Lower lobe of right lung (tissue), 2 donors: Measurements from ENCODE around the gene TGM4. TPM values are rescaled to one million over a fixed set of nuclear protein-coding genes. Genes with fewer than 3 reads are reported as not detected.

Source experiments
- ATAC-seq, 2 donors: fragments of 200-7000 bp; cut with Tn5 transposase; one replicate each; pipeline ENCODE4 v1.9.1; 2020 to 2022; ENCODE audit warnings: mild to moderate bottlenecking in 2 of 2, moderate library complexity in 2 of 2
- DNase-seq: peaks from one replicate; pipeline ENCODE4 v3.0.0-alpha.2; 2020
- H3K27ac ChIP-seq: fragments of 200-600 bp; one replicate; pipeline ENCODE4 v1.8.0; 2022
- H3K27me3 ChIP-seq: fragments of 200-600 bp; one replicate; pipeline ENCODE4 v1.8.0; 2022; ENCODE audit warnings: low read depth
- H3K36me3 ChIP-seq: fragments of 200-600 bp; one replicate; pipeline ENCODE4 v1.8.0; 2022; ENCODE audit warnings: mild to moderate bottlenecking
- H3K4me1 ChIP-seq: fragments of 200-600 bp; one replicate; pipeline ENCODE4 v1.8.0; 2022
- H3K4me3 ChIP-seq: fragments of 200-600 bp; one replicate; pipeline ENCODE4 v1.8.0; 2022; ENCODE audit warnings: mild to moderate bottlenecking
- H3K9me3 ChIP-seq: fragments of 200-600 bp; one replicate; pipeline ENCODE4 v1.8.0; 2022
- CTCF ChIP-seq: fragments of 200-600 bp; IDR thresholded peaks from one replicate; pipeline ENCODE4 v1.8.0; 2022; ENCODE audit warnings: antibody characterized with exemption, mild to moderate bottlenecking
- intact Hi-C: fragments of 100-400 bp; cut with DNase I; formaldehyde crosslinking; loops from one replicate; pipeline ENCODE4 v1.11.0; 2022
- long read RNA-seq: library from polyadenylated mRNA; unstranded; transcript quantifications from one replicate; pipeline ENCODE4 v2.0.0, GENCODE V29; 2021
- total RNA-seq: library from RNA; stranded (reverse); fragmentation: NEBNext Ultra II Directional; extraction: Animal tissue kit (Norgen Biotek cat#: 25700); gene quantifications from one replicate; pipeline ENCODE4 v1.2.1, GENCODE V29; 2021
- donor health status: DM: no; HTN: yes; CAD: no; lungs with severe emphysema.

TGM4 gene
- not detected for total RNA-seq
- long read RNA-seq = 0 reads

GRCh38 chr3:44874308-44874707, at the start of gene TGM4:
TSS of gene TGM4 (plus strand) at chr3:44874608. CDS start at chr3:44874679, 71 bp downstream.
- Histone ChIP-seq H3K27me3 (no peaks in the 10 kb centered on the region), H3K4me3 (no peak within 1 kb of the TSS), H3K9me3 (no peaks in the 10 kb centered on the region), H3K36me3 (no peaks in the 10 kb centered on the region), H3K4me1 (no peaks in the 10 kb centered on the region), H3K27ac (no peak within 1 kb of the TSS)
- ATAC-seq = no peak
- intact Hi-C loops = no loop called here
- no peak for TF ChIP-seq CTCF
- DNase-seq = no peak

DNA sequence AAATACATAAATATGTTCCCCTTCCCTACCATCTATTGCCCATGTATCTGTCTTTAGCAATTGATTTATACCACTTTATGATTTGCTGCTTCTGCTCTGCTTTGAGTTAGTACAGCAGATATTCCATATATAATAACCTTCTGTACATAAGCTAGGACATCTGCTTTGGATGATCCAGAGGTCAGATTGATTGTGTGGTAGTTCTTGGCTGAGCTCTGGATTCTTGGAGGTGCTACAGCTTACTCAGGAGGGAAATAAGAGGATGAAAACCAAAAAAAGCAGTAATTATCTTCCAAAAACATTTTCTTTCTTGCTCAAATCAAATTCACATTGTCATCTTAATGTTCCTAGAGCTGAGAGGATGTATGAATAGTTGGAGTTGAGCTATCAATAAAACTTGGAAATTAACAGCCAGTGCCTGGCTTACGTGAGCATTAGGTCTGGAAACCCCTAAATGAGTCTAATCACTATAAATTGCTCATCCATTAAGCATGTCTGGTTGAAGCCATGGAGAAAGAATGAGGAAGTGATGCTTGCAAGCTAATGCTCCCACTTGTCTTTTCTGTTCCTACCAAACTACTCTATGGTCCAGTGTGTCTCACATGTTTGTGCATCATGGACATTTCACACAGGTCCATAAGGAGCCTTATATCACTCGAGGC, 49.0 kb upstream of the TGM4 start:
- Histone ChIP-seq H3K4me1 (no peaks in the 10 kb centered on the region), H3K9me3 (no peaks in the 10 kb centered on the region), H3K27me3 (no peaks in the 10 kb centered on the region), H3K27ac (no peak overlapping the region), H3K36me3 (no peaks in the 10 kb centered on the region), H3K4me3 (no peak overlapping the region)
- intact Hi-C loops = no loop called here
- no peak for TF ChIP-seq CTCF
- ATAC-seq (no peak), DNase-seq (no peak)

DNA sequence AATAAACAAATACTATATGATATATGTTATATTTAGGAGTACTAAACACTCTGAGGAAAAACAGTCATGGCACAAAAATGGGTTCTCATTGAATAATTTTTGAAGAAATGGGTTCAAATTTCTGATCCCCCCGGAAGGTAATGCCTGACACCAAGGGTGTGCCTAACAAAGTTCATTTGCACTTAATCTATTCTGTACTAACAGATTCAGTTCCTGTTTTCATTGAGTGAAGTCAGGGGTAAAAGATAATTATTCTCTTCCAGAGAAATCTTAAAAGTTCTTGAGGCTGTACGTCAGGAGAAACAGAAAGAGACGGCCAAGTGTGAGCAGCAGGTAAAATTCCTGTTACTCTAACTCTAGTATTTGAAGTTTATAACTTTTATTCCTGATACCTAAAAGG, 47.2 kb upstream of the TGM4 start:
- no peaks in the 10 kb centered on the region for H3K27me3 ChIP-seq
- DNase-seq (no peak), ATAC-seq (no peak)
- H3K36me3 ChIP-seq = no peaks in the 10 kb centered on the region
- no peak overlapping the region for H3K4me3 ChIP-seq
- intact Hi-C loops = no loop called here
- H3K4me1 ChIP-seq = no peaks in the 10 kb centered on the region
- no peak overlapping the region for H3K27ac ChIP-seq
- no peak for TF ChIP-seq CTCF
- no peaks in the 10 kb centered on the region for H3K9me3 ChIP-seq

GRCh38 chr3:44831232-44831631, 43.2 kb upstream of the TGM4 start:
- no peak overlapping the region for H3K4me3 ChIP-seq
- intact Hi-C loops = no loop called here

GRCh38 chr3:44832032-44832431, 42.4 kb upstream of the TGM4 start:
- H3K36me3 ChIP-seq = no peaks in the 10 kb centered on the region
- no peaks in the 10 kb centered on the region for H3K4me1 ChIP-seq
- intact Hi-C loops = no loop called here
- H3K27ac ChIP-seq = no peak overlapping the region
- H3K9me3 ChIP-seq = peaks cover 13% of the 10 kb centered on the region
- ATAC-seq = no peak
- H3K27me3 ChIP-seq = no peaks in the 10 kb centered on the region
- no peak for TF ChIP-seq CTCF
- H3K4me3 ChIP-seq = no peak overlapping the region
- DNase-seq = no peak

More at GRCh38 chr3:44831232-44831631, 43.2 kb upstream of the TGM4 start:
- no peak for TF ChIP-seq CTCF
- Histone ChIP-seq H3K27ac (no peak overlapping the region), H3K36me3 (no peaks in the 10 kb centered on the region), H3K9me3 (peaks cover 5% of the 10 kb centered on the region), H3K27me3 (no peaks in the 10 kb centered on the region), H3K4me1 (no peaks in the 10 kb centered on the region)
- ATAC-seq (no peak), DNase-seq (no peak)
